HG03175 (cell line): ENCODE measurements around the gene KSR1.

Experiments used
- ATAC-seq: cut with Tn5 transposase; IDR thresholded peaks from one replicate; pipeline ENCODE4 v1.9.1; 2021; ENCODE audit warnings: mild to moderate bottlenecking, moderate library complexity; ENCODE audit not compliant: unreplicated experiment

KSR1 gene

DNA sequence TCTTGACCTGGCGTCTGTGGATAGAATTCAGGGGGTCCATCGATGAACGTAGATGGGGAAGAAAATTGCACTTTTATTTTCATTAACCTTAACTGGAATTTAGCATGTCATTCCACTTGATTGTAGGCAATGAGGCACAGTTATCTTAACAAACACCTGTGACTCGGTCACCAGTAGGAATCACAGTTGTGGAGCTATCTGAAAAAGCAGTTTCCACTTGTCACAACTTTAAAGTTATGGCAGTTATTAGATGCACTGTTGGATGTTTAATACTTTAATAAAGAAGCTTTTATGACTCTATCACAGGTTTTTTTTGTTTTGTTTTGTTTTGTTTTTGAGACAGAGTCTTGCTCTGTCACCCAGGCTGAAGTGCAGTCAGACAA is 91.0 kb downstream of the KSR1 start:
- ATAC-seq: no peak

DNA sequence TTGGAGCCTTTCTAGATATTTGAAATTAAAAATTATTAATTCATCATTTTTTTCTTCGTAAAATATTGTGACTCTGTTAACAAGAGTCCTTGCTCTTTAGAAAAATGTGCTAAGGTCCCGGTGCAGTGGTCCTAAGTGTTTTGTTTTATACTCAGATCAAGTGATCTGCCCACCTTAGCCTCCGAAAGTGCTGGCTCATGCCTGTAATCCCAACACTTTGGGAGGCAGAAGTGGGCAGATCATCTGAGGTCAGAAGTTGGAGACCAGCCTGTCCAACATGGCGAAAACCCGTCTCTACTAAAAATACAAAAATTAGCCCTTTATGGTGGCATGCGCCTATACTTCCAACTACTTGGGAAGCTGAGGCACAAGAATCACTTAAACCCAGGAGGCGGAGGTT is 92.1 kb downstream of the KSR1 start:
- ATAC-seq: no peak

- no peak for ATAC-seq
These were observed 93.1 kb downstream of the KSR1 start for GRCh38 chr17:27549251-27549893.

DNA sequence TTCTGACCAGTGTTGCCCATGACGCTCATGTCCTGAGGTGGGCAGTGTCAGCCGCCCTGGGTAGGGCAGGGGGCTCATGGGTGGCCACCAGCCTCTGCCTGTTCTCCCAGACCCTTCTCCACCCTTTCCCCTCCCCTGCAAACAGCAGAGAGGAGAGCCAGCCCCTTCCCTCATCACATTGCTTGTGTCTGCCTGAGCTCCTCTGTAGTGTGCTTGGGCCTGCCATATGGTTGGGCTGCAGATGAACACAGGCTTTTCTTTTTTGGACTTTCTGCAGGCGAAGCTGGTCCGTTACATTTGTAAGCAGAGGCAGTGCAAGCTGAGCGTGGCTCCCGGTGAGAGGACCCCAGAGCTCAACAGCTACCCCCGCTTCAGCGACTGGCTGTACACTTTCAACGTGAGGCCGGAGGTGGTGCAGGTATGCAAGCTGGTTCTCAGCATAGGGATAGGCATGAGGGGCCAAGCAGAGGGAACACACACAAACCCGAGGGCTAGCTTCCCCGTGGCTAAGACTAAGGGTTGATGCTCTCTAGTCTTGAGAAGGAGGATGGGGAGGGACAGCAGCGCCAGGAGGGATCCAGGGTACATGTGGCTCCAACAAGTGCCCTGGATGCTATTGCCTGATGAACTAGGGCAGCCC is 94.2 kb downstream of the KSR1 start:
- no peak for ATAC-seq

- no peak for ATAC-seq
These were observed 94.8 kb downstream of the KSR1 start for GRCh38 chr17:27550974-27551505.

- ATAC-seq: no peak
These were observed 95.5 kb downstream of the KSR1 start for GRCh38 chr17:27551701-27552248.

DNA sequence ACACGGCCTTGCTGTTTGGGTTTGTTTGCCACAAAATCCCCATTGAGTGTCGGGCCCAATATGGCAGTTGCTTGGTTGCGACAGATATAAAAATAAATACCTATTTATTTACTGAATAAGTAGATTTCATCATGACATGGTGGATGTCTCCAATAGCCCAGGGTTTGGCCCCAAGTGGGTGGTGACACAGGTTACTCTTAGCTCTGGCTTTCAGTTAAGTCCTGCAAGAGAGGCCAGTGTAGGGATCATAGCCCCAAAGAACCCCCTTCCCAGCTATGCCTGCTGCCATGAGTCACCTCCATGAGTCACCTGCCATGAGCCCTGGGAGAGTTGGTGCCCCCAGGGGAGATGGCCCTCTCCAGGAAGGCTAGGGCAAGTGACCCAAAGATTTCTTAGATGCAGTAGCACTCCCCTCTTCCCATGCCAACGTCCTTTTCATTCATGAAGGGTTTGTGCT is 96.1 kb downstream of the KSR1 start:
- no peak for ATAC-seq

- no peak for ATAC-seq
These were observed 96.8 kb downstream of the KSR1 start for GRCh38 chr17:27553019-27553511.

- no peak for ATAC-seq
These were observed 97.9 kb downstream of the KSR1 start for GRCh38 chr17:27554152-27554551.

- ATAC-seq: no peak
These were observed 98.7 kb downstream of the KSR1 start for GRCh38 chr17:27554911-27555310.

GRCh38 chr17:27555339-27555738 is 99.1 kb downstream of the KSR1 start:
- ATAC-seq: no peak

DNA sequence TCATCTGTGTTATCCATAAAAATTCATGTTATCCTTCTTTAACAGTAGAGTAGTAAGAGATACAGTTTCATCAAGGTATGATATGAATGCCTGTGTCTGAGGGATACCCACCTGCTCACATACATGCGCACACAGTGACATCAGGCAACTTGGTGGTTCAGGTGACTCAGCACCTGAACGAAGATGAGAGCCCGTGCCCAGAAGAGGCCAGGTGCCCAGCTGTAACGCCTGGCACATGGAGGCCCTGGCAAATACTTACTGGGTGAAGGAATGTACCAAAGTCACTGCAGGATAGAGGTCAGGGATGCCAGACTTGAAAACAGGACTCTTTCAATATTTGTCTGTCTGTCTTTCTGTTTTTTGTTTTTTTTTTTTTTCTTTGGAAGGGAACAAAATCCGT is 102.1 kb downstream of the KSR1 start:
- no peak for ATAC-seq

DNA sequence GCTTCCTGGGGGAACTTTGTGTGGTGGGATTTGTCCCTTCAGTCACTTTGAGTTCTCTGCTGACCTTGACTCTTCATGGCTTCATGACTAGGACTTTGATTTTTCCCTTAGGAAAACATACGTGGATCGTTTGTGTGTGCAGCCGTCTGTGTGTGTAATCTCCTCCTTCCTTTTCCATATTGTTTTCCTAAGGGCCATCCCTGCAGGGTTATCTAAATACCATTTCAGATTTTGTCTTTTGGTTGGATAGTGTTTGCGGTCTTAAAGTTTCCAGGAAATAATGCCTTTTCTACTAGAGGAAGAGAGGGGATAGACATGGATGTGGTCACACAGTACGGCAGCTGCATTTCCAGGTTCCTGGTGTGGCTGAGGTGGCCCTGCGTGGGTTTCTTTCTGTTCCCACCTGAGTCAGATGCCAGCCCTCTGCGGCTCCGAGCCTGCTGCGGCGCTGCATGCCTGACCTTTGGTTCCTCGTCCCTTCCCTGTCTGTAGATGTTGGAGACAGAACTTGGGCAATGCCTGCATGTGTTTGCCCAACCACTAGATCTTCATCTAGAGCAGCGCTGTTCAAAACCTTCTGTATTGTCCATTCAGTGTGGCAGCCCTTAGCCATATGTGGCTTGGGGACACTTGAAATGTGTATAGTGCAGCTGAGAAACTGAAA is 102.7 kb downstream of the KSR1 start:
- ATAC-seq: no peak

DNA sequence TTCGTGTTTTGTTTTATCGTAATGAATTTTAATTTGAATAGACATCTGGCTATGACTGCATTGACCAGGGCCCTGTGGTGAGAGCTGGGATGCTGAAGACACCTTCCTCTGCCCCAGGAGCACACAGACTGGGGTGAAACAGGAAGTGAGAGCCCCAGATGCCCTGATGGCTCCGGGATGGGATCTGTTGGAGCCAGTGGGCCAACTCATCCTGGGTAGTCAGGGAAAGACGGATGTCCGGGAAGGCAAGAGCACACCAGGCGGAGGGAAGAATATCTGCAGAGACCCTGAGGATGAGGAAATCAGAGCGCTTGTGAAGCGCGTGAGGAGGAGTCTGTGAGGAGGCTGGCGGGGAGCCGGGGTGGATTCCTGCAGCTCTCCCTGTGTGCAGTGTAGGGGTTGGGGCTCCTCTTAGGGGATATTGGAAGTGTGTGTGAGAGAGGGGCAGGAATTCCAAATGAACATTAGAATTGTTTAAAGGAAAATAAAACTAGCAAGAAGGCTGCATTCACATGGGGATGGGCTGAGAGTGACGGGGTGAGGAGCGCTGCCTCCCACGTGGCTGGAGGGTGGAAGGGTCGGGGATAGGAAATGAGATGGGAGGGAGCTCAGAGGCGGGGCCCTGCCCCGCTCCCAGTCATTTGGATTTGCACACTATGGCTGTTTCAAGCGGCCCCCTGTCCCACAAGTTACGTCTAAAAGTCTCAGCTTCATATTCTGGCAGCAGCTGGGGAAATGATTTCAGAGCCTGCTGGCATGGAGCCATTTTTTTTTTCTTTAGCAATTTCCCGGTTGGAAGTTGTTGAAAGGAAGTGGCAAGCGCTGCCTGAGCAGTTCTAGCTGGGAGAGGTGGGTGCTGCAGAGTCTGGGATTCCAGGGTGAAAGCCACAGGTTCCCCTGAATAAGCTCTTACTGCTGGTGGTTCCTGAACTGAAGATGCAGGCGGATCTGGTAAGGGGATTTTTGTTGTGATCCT is 103.5 kb downstream of the KSR1 start:
- ATAC-seq: no peak

- no peak for ATAC-seq
These were observed 104.4 kb downstream of the KSR1 start for GRCh38 chr17:27560668-27561067.

DNA sequence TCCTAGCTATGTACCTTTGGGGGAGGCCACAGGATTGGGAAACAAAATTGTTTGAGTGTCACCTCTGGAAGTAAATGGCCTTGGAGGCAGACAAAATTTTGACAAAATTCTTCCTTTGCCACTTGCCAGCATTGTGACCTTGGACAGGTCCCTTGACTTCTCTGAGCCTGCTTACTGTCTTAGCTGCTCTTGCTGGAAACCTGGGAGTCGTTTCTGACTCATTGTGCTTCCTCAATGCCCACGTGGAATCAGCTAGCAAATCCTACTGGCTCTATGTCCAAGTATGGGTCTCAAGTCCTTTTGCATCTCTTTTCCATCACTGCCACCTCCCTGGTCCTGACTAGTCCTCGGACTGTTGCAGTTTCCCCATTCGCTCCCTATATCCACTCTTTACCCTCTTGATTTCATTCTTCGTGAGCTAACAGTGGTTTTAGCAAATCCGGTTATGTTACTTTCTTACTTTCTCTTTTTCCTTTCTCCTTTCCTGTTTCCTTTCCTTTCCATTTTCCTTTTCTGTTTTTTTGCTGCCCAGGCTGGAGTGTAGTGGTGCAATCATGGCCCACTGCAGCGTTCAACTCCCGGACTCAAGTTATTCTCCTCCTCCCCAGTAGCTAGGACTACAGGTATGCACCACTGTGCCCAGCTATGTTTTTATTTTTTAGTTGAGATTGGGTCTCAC is 106.7 kb downstream of the KSR1 start:
- ATAC-seq: no peak

DNA sequence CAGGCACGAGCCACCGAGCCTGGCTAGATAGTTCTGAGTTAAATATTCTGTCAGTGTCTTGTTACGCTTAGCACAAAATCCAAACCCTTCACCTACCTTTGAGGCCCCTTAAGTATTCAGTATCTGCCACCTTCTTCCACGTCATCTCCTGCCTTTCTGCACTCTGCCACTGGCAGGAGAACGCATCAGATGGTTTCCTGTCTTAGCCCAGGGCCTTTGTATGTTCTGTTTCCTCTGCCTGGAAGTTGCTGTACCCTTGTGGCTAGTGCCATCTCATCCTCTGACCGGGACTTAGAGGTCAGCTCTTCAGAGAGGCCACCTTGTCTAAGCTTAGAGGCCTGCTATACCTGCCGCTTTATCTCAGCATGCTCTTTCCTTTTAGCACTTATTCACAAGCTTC is 107.3 kb downstream of the KSR1 start:
- ATAC-seq: no peak

- ATAC-seq: no peak
These were observed 108.2 kb downstream of the KSR1 start for GRCh38 chr17:27564463-27564862.

- no peak for ATAC-seq
These were observed 109.8 kb downstream of the KSR1 start for GRCh38 chr17:27565874-27566670.
